ENCODE measurements around the gene AATF. TPM values are rescaled to one million over a fixed set of nuclear protein-coding genes. Genes with fewer than 3 reads are reported as not detected.

Gene AATF
- total RNA-seq, 4 donors from 2014 or later = 26.4 to 54.8 (median 32.4) TPM

GRCh38 chr17:37016780-37017179 is 68.0 kb downstream of the AATF start:
- TF ChIP-seq CTCF (IDR thresholded peaks at IDR 0.05) = no peak
- no peak for DNase-seq (ENCODE audit: low spot score)

GRCh38 chr17:37017404-37017803 is 68.7 kb downstream of the AATF start:
- TF ChIP-seq CTCF (IDR thresholded peaks at IDR 0.05) = no peak
- no peak for ATAC-seq (ENCODE audit: low FRiP score)
- no peak for DNase-seq (ENCODE audit: low spot score)

More at GRCh38 chr17:37016780-37017179, 68.0 kb downstream of the AATF start:
- no peak for ATAC-seq (ENCODE audit: low FRiP score)

- no peak for TF ChIP-seq CTCF (IDR thresholded peaks at IDR 0.05)
- DNase-seq (ENCODE audit: low spot score) (no peak), ATAC-seq (ENCODE audit: low FRiP score) (no peak)
These were observed 70.5 kb downstream of the AATF start for GRCh38 chr17:37019117-37019740.

GRCh38 chr17:37019741-37020129 is 71.0 kb downstream of the AATF start:
- TF ChIP-seq CTCF (IDR thresholded peaks at IDR 0.05) = no peak
- DNase-seq (ENCODE audit: low spot score) = no peak
- ATAC-seq (ENCODE audit: low FRiP score) = no peak

GRCh38 chr17:37024181-37024637 is 75.5 kb downstream of the AATF start:
- no peak for ATAC-seq (ENCODE audit: low FRiP score)
- no peak for TF ChIP-seq CTCF (IDR thresholded peaks at IDR 0.05)
- DNase-seq (ENCODE audit: low spot score) = no peak

- ATAC-seq (ENCODE audit: low FRiP score) (no peak), DNase-seq (ENCODE audit: low spot score) (no peak)
These were observed 76.5 kb downstream of the AATF start for GRCh38 chr17:37025238-37025637.

More at GRCh38 chr17:37025238-37025637, 76.5 kb downstream of the AATF start:
- no peak for TF ChIP-seq CTCF (IDR thresholded peaks at IDR 0.05)

Measured in omental fat pad (tissue), 4 donors.